OCI-LY3 (cell line): ENCODE data around the gene ADAM33.

Experiments used
- EZH2phosphoT487 ChIP-seq: fragments of 200-600 bp; shearing (Covaris generic); IDR thresholded peaks from 2 replicates; pipeline ENCODE4 v1.6.1; 2018; ENCODE audit warnings: antibody characterized with exemption, mixed run types, low read depth
- TF ChIP-seq, protein P1 (sequence below): fragments of 200-600, 300-600 bp; sonication (generic); IDR thresholded peaks from 2 replicates; pipeline ENCODE4 v1.5.1; 2014; ENCODE audit warnings: antibody characterized with exemption, low read length, low read depth

DNA sequence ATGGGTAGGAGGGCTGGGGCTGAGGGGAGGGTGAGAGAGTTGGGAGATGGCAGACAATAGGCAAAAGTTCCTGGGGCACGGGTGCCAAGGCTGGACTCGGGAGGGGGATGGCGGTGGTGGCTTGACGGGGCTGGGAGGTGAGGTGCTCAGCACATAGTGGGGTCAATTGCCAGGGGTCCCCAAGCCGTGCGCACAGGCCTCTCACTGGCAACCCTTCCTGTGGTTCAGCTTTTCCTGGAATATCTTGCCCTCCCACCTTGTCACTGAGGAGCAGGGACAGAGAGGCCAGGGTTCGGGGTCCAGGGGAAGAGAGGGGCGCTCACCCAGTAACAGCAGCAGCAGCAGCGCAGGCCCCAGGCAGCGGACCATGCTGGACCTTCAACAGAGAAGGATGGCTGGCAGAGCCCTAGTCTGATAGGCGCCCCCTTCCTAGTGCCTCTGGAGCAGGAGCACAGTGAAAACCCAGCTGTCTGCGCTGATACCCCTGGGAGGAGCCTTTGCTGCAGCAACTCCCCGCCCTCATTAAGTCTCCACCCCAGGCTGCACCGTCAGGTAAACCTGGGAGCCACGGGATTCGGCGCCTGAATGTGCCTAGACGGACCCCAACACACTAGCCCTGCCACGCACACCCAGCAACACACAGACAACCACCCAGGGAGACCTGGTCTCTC is 18.6 kb downstream of the ADAM33 start, which contains the start of gene GFRA4:
- TF ChIP-seq, protein P1, sequence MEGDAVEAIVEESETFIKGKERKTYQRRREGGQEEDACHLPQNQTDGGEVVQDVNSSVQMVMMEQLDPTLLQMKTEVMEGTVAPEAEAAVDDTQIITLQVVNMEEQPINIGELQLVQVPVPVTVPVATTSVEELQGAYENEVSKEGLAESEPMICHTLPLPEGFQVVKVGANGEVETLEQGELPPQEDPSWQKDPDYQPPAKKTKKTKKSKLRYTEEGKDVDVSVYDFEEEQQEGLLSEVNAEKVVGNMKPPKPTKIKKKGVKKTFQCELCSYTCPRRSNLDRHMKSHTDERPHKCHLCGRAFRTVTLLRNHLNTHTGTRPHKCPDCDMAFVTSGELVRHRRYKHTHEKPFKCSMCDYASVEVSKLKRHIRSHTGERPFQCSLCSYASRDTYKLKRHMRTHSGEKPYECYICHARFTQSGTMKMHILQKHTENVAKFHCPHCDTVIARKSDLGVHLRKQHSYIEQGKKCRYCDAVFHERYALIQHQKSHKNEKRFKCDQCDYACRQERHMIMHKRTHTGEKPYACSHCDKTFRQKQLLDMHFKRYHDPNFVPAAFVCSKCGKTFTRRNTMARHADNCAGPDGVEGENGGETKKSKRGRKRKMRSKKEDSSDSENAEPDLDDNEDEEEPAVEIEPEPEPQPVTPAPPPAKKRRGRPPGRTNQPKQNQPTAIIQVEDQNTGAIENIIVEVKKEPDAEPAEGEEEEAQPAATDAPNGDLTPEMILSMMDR: no peak
- no peak for TF ChIP-seq EZH2phosphoT487
